Fibroblast of lung (primary cell): ENCODE results near the gene CREB3L1. TPM values are rescaled to one million over a fixed set of nuclear protein-coding genes. Genes with fewer than 3 reads are reported as not detected.

Experiments
- DNase-seq, 2 donors: peaks; one replicate each; pipeline versions ENCODE4 v3.0.0 to v3.0.0-alpha.2; 2010; ENCODE audit warnings: low read depth in 2 of 2
- H2AFZ ChIP-seq: 2 replicates; pipeline ENCODE4 v1.5.1; 2012; ENCODE audit warnings: low read length, control low read depth, inconsistent platforms
- H3K27ac ChIP-seq: 2 replicates; pipeline ENCODE4 v1.5.1; 2011; ENCODE audit warnings: low read length, control low read depth; ENCODE audit not compliant: insufficient read depth
- H3K27me3 ChIP-seq: 2 replicates; pipeline ENCODE4 v1.5.1; 2011; ENCODE audit warnings: mild to moderate bottlenecking, low read length; ENCODE audit not compliant: control insufficient read depth, insufficient read depth
- H3K36me3 ChIP-seq: 2 replicates; pipeline ENCODE4 v1.5.1; 2011; ENCODE audit warnings: low read length; ENCODE audit not compliant: control insufficient read depth, insufficient read depth
- H3K4me1 ChIP-seq: 2 replicates; pipeline ENCODE4 v1.5.1; 2011; ENCODE audit warnings: low read length; ENCODE audit not compliant: control insufficient read depth, insufficient read depth; ENCODE audit errors: extremely low read depth
- H3K4me2 ChIP-seq: 2 replicates; pipeline ENCODE4 v1.5.1; 2011; ENCODE audit warnings: low read length, control low read depth; ENCODE audit not compliant: insufficient read depth; ENCODE audit errors: extremely low read depth
- H3K4me3 ChIP-seq, 4 experiments: fragments of 200-600 bp in 1 of 4; sonication (generic) in 1 of 4; replicated peaks in 1 of 4; 2 replicates each; pipeline ENCODE4 v1.5.1; 2011 to 2016; ENCODE audit warnings: low read length in 4 of 4, low read depth in 3 of 4, mild to moderate bottlenecking in 3 of 4, control low read depth in 2 of 4, inconsistent platforms in 1 of 4, mixed read lengths in 1 of 4; ENCODE audit not compliant: insufficient read depth in 1 of 4; ENCODE audit errors: control extremely low read depth in 1 of 4
- H3K79me2 ChIP-seq: 2 replicates; pipeline ENCODE4 v1.5.1; 2012; ENCODE audit warnings: mild to moderate bottlenecking, low read length, inconsistent platforms; ENCODE audit not compliant: control insufficient read depth, insufficient read depth
- H3K9ac ChIP-seq: 2 replicates; pipeline ENCODE4 v1.5.1; 2011; ENCODE audit warnings: mild to moderate bottlenecking, low read length, control low read depth; ENCODE audit not compliant: insufficient read depth
- H3K9me3 ChIP-seq: 2 replicates; pipeline ENCODE4 v1.5.1; 2012; ENCODE audit warnings: low read depth, low read length; ENCODE audit not compliant: control insufficient read depth, insufficient read depth
- H4K20me1 ChIP-seq: 2 replicates; pipeline ENCODE4 v1.5.1; 2011; ENCODE audit warnings: low read length; ENCODE audit not compliant: control insufficient read depth, insufficient read depth; ENCODE audit errors: extremely low read depth
- CTCF ChIP-seq, 2 donors: IDR thresholded peaks in 1 of 2; conservative IDR thresholded peaks in 1 of 2; 1 replicate in 1 of 2; 2 replicates in 1 of 2; pipeline ENCODE4 v1.5.1; 2011 to 2012; ENCODE audit warnings: low read length in 2 of 2, control low read depth in 1 of 2, inconsistent platforms in 1 of 2, low read depth in 1 of 2, mild to moderate bottlenecking in 1 of 2
- EZH2 ChIP-seq: IDR thresholded peaks from 2 replicates; pipeline ENCODE4 v1.5.1; 2012; ENCODE audit warnings: low read length, control low read depth, mild to moderate bottlenecking; ENCODE audit errors: missing control alignments
- polyA plus RNA-seq, 2 donors: library from polyadenylated mRNA; depleted of rRNA in 1 of 2; stranded (reverse) in 1 of 2; unstranded in 1 of 2; fragments of >200 nt; gene quantifications; 2 replicates each; pipeline ENCODE4 v1.2.1, GENCODE V29; 2011 to 2012; ENCODE audit warnings: missing spikeins in 1 of 2
- total RNA-seq: library from RNA; depleted of rRNA; stranded (reverse); fragments of >200 nt; gene quantifications from 2 replicates; pipeline ENCODE4 v1.2.1, GENCODE V29; 2014

Gene CREB3L1
- total and polyA plus RNA-seq, 2 donors (not counting 1 experiment from before 2014, with no cell fraction given): 18.8 to 28.4 TPM

DNA sequence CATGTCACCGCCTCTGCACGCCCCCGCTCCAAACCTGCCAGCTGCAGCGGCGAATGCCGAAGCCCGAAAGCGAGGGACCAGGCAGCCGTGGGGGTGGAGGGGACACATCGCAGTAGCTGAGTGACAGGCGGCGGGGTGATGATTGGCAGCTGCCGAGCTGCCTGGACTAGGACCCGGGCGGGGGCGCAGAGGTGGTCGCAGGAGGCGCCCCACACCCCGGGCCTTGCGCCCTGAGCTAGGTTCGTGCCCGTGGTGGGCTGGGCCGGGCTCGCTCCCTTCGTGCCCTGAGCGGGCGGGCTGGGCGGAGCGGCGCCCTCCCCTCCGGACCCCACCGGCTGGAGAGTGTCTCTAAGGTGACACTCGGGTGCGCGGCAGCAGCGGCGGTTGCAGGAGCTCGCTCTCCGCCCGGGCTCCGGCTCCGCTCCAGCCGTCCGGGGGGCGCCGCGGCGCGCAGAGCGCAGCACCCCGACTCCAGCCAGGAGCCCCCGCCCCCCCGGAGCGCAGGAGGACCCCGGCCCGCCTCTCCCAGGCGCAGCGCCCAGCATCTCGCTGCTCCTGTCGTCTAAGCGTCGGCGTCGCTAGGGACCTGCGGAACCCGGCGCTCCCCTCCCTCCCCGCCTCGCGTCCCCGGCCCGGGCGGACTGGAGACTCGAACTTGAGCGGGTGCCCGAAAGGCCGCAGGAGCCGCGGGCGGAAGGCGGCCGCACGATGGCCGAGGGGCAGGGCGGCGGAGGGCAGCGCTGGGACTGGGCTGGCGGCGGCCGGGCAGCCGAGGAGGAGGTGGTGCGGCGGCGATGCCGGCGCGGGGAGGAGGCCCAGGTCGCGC is 55.3 kb downstream of the CREB3L1 start:
- Histone ChIP-seq H3K9ac (peak overlapping the region; percentile 7), H3K27ac (no peak overlapping the region), H3K4me2 (peak overlapping the region; percentile 44), H3K79me2 (no peaks in the 10 kb centered on the region), H3K4me1 (no peaks in the 10 kb centered on the region), H3K27me3 (peaks cover 47% of the 10 kb centered on the region), H2AFZ (no peak overlapping the region), H3K9me3 (no peaks in the 10 kb centered on the region), H4K20me1 (no peaks in the 10 kb centered on the region), H3K4me3 (peak overlapping the region in 1 of 4 experiments; percentile 30), H3K36me3 (no peaks in the 10 kb centered on the region)
- DNase-seq: no peak
- TF ChIP-seq CTCF (conservative IDR thresholded peaks at IDR 0.05 in 1 of 2, IDR thresholded peaks at IDR 0.05 in 1 of 2; ENCODE audit: low read depth in 1 of 2, low read length in 2 of 2) (no peak), EZH2 (peak; percentile 90)

- Histone ChIP-seq H3K27me3 (peaks cover 47% of the 10 kb centered on the region), H3K79me2 (no peaks in the 10 kb centered on the region), H3K4me1 (no peaks in the 10 kb centered on the region), H3K36me3 (no peaks in the 10 kb centered on the region), H3K27ac (no peak overlapping the region), H2AFZ (no peak overlapping the region), H4K20me1 (no peaks in the 10 kb centered on the region), H3K4me2 (peak overlapping the region; percentile 32), H3K9me3 (no peaks in the 10 kb centered on the region), H3K9ac (peak overlapping the region; percentile 16), H3K4me3 (peak overlapping the region in 1 of 4 experiments; percentile 17)
- no peak for DNase-seq
- TF ChIP-seq CTCF (conservative IDR thresholded peaks at IDR 0.05 in 1 of 2, IDR thresholded peaks at IDR 0.05 in 1 of 2; ENCODE audit: low read depth in 1 of 2, low read length in 2 of 2): no peak
- peak; percentile 85 for TF ChIP-seq EZH2
Measured at GRCh38 chr11:46333394-46333947, 56.0 kb downstream of the CREB3L1 start.

DNA sequence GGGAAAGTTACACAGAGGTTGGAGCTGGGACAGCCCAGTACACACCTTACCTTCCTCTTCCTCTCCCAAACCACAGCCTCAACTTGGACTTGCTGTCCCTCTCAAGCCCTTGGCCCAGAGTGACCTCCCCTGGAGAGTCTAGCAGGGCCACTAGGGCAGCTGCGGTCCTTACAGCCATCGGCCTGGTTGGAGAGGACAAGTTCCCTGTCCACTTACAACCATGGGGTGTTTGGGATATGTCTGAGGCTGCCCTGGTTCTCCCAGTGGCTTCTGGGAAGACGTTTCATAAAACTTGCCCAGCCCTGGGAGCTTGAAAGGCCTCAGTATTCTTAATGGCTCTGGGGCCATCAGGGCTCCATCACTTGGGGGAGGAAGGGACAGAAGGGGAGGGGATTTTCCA is 56.7 kb downstream of the CREB3L1 start:
- no peak overlapping the region for H3K4me3 ChIP-seq
- H3K4me1 ChIP-seq: peaks cover 2% of the 10 kb centered on the region
- H4K20me1 ChIP-seq: no peaks in the 10 kb centered on the region
- no peak overlapping the region for H2AFZ ChIP-seq
- H3K4me2 ChIP-seq: no peak overlapping the region
- TF ChIP-seq EZH2: no peak
- no peak for TF ChIP-seq CTCF (conservative IDR thresholded peaks at IDR 0.05 in 1 of 2, IDR thresholded peaks at IDR 0.05 in 1 of 2; ENCODE audit: low read depth in 1 of 2, low read length in 2 of 2)
- peaks cover 47% of the 10 kb centered on the region for H3K27me3 ChIP-seq
- H3K36me3 ChIP-seq: no peaks in the 10 kb centered on the region
- DNase-seq: no peak
- H3K9ac ChIP-seq: no peak overlapping the region
- H3K27ac ChIP-seq: no peak overlapping the region
- H3K9me3 ChIP-seq: no peaks in the 10 kb centered on the region
- H3K79me2 ChIP-seq: no peaks in the 10 kb centered on the region
